HepG2 (cell line): ENCODE measurements around the gene CAMSAP3. TPM values are rescaled to one million over a fixed set of nuclear protein-coding genes. Genes with fewer than 3 reads are reported as not detected.

Source experiments
- ARHGAP35 ChIP-seq: sonication (generic); formaldehyde crosslinking; IDR thresholded peaks from 2 replicates; pipeline ENCODE4 v1.9.0; 2022; ENCODE audit warnings: mild to moderate bottlenecking, inconsistent platforms, moderate library complexity, missing genetic modification reagents, borderline replicate concordance
- ATF5 ChIP-seq: sonication (generic); formaldehyde crosslinking; IDR thresholded peaks from 2 replicates; pipeline ENCODE4 v1.4.0; 2020; ENCODE audit warnings: mild to moderate bottlenecking, low read depth, missing genetic modification reagents
- ATF7-NPFF ChIP-seq: sonication (generic); formaldehyde crosslinking; IDR thresholded peaks from 2 replicates; pipeline ENCODE4 v1.8.1; 2023; ENCODE audit warnings: mild to moderate bottlenecking, low read depth, missing genetic modification reagents, moderate library complexity
- MTF2 ChIP-seq: sonication (generic); formaldehyde crosslinking; IDR thresholded peaks from 2 replicates; pipeline ENCODE4 v1.5.0; 2020; ENCODE audit warnings: missing genetic modification reagents, borderline replicate concordance
- PLSCR1 ChIP-seq: sonication (generic); formaldehyde crosslinking; IDR thresholded peaks from 2 replicates; pipeline ENCODE4 v1.5.0; 2020; ENCODE audit warnings: missing genetic modification reagents, mild to moderate bottlenecking, borderline replicate concordance
- SKI ChIP-seq: fragments of 450-650 bp; IDR thresholded peaks from one replicate; pipeline ENCODE4 v1.6.1; 2018; ENCODE audit warnings: mild to moderate bottlenecking; ENCODE audit not compliant: partially characterized antibody
- STAG1 ChIP-seq: sonication (generic); formaldehyde crosslinking; IDR thresholded peaks from 2 replicates; pipeline ENCODE4 v1.4.0; 2020; ENCODE audit warnings: missing genetic modification reagents
- THRA ChIP-seq: sonication (generic); formaldehyde crosslinking; IDR thresholded peaks from 2 replicates; pipeline ENCODE4 v1.4.0; 2020; ENCODE audit warnings: missing genetic modification reagents, borderline replicate concordance
- ZNF136 ChIP-seq: sonication (generic); formaldehyde crosslinking; IDR thresholded peaks from 2 replicates; pipeline ENCODE4 v1.8.1; 2022; ENCODE audit warnings: low read depth, mild to moderate bottlenecking, moderate library complexity, missing genetic modification reagents
- ZNF251 ChIP-seq: sonication (generic); formaldehyde crosslinking; IDR thresholded peaks from 2 replicates; pipeline ENCODE4 v1.9.0; 2021; ENCODE audit warnings: mild to moderate bottlenecking, missing genetic modification reagents
- ZNF607 ChIP-seq: sonication (generic); formaldehyde crosslinking; IDR thresholded peaks from 2 replicates; pipeline ENCODE4 v1.5.1; 2020; ENCODE audit warnings: missing genetic modification reagents, mild to moderate bottlenecking, borderline replicate concordance
- ZNF720 ChIP-seq: sonication (generic); formaldehyde crosslinking; IDR thresholded peaks from 2 replicates; pipeline ENCODE4 v1.4.0; 2020; ENCODE audit warnings: missing genetic modification reagents
- ZNF782 ChIP-seq: sonication (generic); formaldehyde crosslinking; IDR thresholded peaks from 2 replicates; pipeline ENCODE4 v1.4.0; 2020; ENCODE audit warnings: missing genetic modification reagents, mild to moderate bottlenecking, borderline replicate concordance
- polyA plus RNA-seq, 8 experiments: library from polyadenylated mRNA; depleted of rRNA in 3 of 8; stranded (reverse) in 7 of 8; unstranded in 1 of 8; fragments of >200 nt; fragmentation: Illumina TruSeq in 4 of 8; extraction: Trizol in 4 of 8; gene quantifications; 2 replicates each; pipeline versions ENCODE4 v1.2.1 to v1.2.3, GENCODE V29; 2011 to 2016; ENCODE audit warnings: low read depth in 4 of 8, missing spikeins in 1 of 8, mixed read lengths in 1 of 8; ENCODE audit not compliant: insufficient read depth in 1 of 8
- total RNA-seq, 5 experiments: library from RNA; depleted of rRNA; stranded (reverse); fragments of >200 nt; fragmentation: Illumina TruSeq; extraction: Trizol; gene quantifications; 2 replicates each; pipeline ENCODE4 v1.2.3, GENCODE V29; 2016; ENCODE audit warnings: low read depth in 1 of 5
- TF ChIP-seq, protein P1 (sequence below): sonication (generic); formaldehyde crosslinking; IDR thresholded peaks from 2 replicates; pipeline ENCODE4 v1.4.0; 2020; ENCODE audit warnings: mild to moderate bottlenecking, missing genetic modification reagents

CAMSAP3 gene
- total and polyA plus RNA-seq, 2 of the 13 experiments (the other 11 are each of a cell fraction or from before 2014, with no cell fraction given), result 10.8 to 11.8 TPM

DNA sequence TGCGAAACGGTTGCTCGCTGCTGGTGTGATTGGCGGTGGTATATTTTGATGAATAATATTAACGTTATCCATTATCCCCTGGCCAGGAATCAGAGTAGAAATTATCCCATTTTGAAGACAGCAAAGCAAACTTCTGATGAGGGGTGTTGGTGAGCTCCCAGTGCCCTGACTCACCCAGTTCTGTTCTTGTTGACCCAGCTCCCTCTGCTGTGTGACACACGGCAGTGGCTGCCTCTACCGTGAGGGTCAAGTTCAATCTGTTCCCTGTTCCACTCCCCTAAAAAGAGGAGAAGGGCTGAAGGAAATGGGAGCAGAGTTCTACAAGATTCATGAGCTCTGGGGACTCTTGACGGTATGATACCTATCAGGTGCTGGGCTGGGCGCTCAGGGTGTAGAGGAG lies 2.0 kb downstream of the CAMSAP3 start (continued):
- TF ChIP-seq PLSCR1 (no peak), ATF7-NPFF (CRISPR knock-in tag) (no peak), ARHGAP35 (no peak), ZNF720 (CRISPR knock-in tag) (no peak), MTF2 (CRISPR knock-in tag) (no peak), ATF5 (CRISPR knock-in tag) (no peak), SKI (peak; percentile 17), ZNF251 (CRISPR knock-in tag) (no peak), ZNF782 (CRISPR knock-in tag) (no peak), ZNF607 (no peak), ZNF136 (CRISPR knock-in tag) (no peak), THRA (CRISPR knock-in tag) (no peak), STAG1 (CRISPR knock-in tag) (peak; percentile 21; the same call in 1 of the 2 replicates)
- TF ChIP-seq, protein P1, sequence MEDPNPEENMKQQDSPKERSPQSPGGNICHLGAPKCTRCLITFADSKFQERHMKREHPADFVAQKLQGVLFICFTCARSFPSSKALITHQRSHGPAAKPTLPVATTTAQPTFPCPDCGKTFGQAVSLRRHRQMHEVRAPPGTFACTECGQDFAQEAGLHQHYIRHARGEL (CRISPR knock-in tag), result no peak
- TF ChIP-seq, all 625 proteins: peak for 8
